HG03442 (cell line): ENCODE results near the gene SPG11.
"Not testable (repeated sequence)": the region's sequence is repeated elsewhere in the genome, so short reads cannot be mapped to it uniquely, and the experiment has no call there.

Source experiments
- ATAC-seq: cut with Tn5 transposase; IDR thresholded peaks from one replicate; pipeline ENCODE4 v1.9.1; 2021; ENCODE audit warnings: mild to moderate bottlenecking, moderate library complexity; ENCODE audit not compliant: unreplicated experiment

The SPG11 gene

GRCh38 chr15:44676676-44677075 is 13.2 kb upstream of the SPG11 start:
- ATAC-seq: no peak

DNA sequence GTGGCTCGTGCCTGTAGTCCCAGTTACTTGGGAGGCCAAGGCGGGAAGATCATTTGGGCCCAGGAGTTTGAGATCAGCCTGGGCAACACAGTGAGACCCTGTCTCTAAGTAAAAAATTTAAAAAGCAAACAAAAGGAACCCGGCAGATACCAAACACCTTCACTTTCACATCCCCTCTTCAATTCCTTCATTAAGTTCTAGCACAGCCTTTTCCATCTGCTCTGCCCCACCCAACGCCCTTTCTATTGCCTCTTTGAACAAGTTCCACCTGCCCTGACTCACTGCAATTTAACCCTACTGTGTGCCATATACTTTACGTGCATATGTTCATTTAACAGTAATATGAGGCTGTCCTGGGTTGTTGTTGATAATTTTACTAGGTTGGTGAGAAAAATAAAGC is 12.4 kb upstream of the SPG11 start:
- ATAC-seq: no peak

GRCh38 chr15:44673639-44674038 is 10.2 kb upstream of the SPG11 start:
- ATAC-seq: no peak

- no peak for ATAC-seq
Measured at GRCh38 chr15:44670087-44670950, 6.9 kb upstream of the SPG11 start.

- no peak for ATAC-seq
Measured at GRCh38 chr15:44668921-44669320, 5.5 kb upstream of the SPG11 start.

DNA sequence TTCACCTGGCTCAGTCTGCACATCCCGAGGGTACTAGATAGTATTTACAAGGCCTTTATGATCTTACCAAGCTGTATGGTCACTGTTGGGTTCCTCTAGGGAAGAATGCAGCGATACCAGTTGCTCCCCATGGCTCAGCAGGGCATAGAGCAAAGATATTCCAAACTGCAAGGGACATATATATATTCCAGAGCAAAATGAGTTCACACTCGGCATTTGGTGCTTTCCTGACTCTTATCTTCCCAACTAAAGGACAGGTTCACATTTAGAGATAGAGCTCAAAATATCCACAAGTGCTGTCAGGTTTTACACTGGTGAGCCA is 3.5 kb upstream of the SPG11 start:
- ATAC-seq: no peak

GRCh38 chr15:44666210-44667038 is 3.0 kb upstream of the SPG11 start:
- no peak for ATAC-seq

- peak; percentile 47 for ATAC-seq
Measured at GRCh38 chr15:44662478-44663409, 718 bp downstream of the SPG11 start.

DNA sequence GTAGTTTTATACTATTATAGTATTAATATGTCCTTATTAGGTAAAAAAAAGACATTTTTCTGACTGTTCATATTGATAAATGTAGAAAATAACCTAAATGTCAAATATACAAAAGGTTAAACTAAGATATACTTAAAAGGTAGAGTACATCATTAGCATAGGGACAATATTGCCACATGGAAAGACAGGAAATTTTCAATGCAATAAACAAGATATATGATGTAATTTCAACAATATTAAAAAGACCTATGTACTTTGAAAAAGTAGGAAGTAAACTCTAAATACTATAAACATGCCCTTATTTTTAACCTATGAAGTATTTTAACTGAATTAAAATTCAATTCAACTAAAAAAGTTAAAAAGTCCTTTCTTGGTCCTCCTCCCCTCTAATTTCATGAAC is 1.9 kb downstream of the SPG11 start:
- ATAC-seq: no peak

- ATAC-seq: no peak
Measured at GRCh38 chr15:44659056-44659455, 4.4 kb downstream of the SPG11 start.

GRCh38 chr15:44657378-44657777 is 6.1 kb downstream of the SPG11 start:
- no peak for ATAC-seq

DNA sequence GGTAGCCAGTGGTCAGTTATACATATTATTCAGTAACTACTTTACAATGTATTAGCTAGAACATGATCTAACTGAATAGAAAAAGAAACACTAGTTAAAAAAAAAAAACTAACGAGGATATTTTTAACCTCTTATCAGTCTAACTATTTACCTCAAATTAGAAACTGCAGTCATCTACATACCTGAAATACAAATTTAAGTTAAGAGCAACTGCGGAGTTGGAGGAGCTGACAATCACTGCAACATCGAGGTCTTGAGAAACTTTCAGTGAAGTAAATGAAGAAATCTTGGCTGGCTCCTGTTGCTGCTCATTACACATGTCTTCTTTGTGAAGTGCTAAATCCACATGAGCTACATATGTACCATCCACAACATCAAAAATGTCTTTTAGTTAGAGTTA is 6.5 kb downstream of the SPG11 start:
- ATAC-seq: no peak

DNA sequence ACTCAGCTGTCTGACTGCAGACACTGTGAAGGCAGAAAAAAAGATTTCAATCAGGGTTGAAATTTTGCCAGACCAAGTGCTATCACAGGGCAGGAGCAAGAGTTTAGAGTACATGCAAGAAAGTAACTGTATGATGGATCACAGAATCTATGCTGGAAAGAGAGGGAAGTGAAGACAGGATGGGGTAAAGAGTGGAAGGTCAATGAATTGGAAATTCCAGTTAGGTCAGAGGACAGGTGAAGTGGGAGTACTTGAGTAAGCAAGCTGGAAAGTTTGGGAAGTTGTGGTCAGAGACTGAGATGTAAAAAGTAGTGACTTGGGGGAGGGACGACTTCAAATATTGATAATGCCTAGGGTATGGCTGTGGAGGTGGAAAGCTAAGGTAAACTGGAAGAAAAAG is 7.2 kb downstream of the SPG11 start:
- no peak for ATAC-seq

GRCh38 chr15:44654858-44655257 is 8.6 kb downstream of the SPG11 start:
- ATAC-seq: no peak

DNA sequence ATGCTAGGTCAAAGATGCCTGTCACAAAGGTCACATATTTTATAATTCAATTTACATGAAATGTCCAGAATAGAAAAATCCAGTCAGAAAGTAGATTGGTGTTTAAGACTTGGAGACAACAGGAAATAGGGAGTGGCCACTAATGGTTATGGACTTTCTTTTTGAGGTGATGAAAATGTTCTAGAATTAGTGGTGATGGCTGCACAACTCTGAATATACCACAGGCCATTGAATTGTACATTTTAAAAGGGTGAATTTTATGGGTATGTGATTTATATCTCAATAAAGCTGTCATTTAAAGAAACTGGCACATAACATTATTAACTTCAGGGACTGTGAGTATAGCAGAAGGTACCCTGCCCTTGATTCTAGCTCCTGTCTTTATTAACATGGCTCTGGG is 15.8 kb downstream of the SPG11 start:
- ATAC-seq: no peak

DNA sequence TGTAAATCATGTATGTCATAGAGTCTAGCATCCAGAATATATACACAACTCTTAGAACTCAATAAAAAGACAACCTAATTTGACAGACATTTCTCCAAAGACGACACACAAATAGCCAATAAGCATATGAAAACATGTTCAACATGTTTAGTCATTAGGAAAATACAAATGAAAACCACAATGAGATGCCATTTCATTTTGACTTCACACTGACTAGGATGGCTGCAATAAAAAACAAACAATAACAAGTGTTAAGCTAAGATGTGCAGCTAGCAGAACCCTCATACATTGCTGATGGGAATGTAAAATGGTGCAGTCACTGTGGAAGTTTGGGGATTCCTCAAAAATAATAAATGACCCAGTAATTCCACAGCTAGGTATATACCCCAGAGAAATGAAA is 16.4 kb downstream of the SPG11 start:
- ATAC-seq: no peak

GRCh38 chr15:44646460-44646859 is 17.0 kb downstream of the SPG11 start:
- ATAC-seq: no peak

- ATAC-seq: no peak
Measured at GRCh38 chr15:44641651-44642050, 21.8 kb downstream of the SPG11 start.

- no peak for ATAC-seq
Measured at GRCh38 chr15:44636976-44637375, 26.5 kb downstream of the SPG11 start.

- no peak for ATAC-seq
Measured at GRCh38 chr15:44633603-44634002, 29.9 kb downstream of the SPG11 start.

DNA sequence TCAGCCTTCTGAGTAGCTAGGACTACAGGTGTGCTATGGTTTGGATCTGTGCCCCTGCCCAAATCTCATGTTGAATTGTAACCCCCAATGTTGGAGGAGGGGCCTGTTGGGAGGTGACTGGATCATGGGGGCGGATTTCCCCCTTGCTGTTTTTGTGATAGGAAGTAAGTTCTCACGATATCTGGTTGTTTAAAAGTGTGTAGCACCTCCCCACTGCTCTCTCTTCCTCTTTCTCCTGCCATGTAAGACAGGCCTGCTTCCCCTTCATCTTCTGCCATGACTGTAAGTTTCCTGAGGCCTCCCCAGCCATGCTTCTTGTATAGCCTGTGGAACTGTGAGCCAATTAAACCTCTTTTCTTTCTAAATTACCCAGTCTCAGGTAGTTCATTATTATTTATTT is 38.2 kb downstream of the SPG11 start:
- not testable (repeated sequence) for ATAC-seq
